Tongue (tissue), 2 donors: Measurements from ENCODE around the gene VSTM2L. TPM values are rescaled to one million over a fixed set of nuclear protein-coding genes. Genes with fewer than 3 reads are reported as not detected.
A peak's percentile ranks its signal among the peaks of the same experiment; 100 is the strongest.
"Not testable (repeated sequence)": the region's sequence is repeated elsewhere in the genome, so short reads cannot be mapped to it uniquely, and the experiment has no call there.

Source experiments
- DNase-seq: peaks from one replicate; pipeline ENCODE4 v3.0.0-alpha.2; 2015
- total RNA-seq: library from RNA; depleted of rRNA; stranded (reverse); fragments of >200 nt; gene quantifications from one replicate; pipeline ENCODE4 v1.2.3, GENCODE V29; 2014

Gene VSTM2L, protein sequence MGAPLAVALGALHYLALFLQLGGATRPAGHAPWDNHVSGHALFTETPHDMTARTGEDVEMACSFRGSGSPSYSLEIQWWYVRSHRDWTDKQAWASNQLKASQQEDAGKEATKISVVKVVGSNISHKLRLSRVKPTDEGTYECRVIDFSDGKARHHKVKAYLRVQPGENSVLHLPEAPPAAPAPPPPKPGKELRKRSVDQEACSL
- total RNA-seq, result 0.82 TPM

DNA sequence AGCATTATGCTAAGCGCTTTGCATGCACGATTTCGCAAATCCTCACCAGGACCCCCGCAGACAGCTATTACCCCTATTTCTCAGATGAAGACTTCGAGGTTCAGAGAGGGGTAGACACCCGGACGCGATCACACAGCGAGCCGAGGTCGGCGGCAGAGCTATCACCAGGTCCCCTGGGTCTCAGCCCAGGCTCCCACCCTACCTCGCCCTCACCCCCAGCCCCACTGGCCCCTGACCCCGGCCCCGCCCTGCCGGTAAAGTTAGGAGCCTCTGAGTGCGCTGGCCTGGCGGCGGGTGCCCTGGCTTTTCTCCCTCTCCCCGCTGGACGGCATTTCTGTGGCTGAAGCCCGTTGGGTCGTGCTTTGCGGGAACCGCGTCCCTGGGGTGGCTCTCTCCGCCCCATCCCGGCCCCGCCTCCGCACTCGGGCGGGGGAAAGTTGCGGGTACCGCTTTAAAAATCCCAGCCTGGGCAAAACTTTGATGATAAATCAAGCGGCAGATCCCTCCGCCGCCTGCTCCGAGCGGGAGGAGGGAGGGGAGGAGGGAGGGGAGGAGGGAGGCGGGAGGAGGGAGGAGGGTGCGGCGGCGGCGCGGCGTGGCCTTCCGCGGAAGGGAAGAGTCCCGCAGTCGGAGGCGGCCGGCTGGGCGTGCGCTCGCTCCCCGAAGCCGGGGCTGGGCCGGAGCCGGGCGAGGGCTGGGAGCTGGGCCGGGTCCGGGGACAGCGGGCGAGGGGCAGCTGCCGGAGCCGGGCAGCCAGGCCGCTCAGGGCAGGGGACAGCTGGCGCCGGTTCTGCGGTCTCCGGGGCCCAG lies at the start of gene VSTM2L:
TSS of gene VSTM2L (plus strand) at position 624 of the 810 bp plus-strand sequence. CDS start 224 bp downstream, outside the sequence.
- no peak for DNase-seq

DNA sequence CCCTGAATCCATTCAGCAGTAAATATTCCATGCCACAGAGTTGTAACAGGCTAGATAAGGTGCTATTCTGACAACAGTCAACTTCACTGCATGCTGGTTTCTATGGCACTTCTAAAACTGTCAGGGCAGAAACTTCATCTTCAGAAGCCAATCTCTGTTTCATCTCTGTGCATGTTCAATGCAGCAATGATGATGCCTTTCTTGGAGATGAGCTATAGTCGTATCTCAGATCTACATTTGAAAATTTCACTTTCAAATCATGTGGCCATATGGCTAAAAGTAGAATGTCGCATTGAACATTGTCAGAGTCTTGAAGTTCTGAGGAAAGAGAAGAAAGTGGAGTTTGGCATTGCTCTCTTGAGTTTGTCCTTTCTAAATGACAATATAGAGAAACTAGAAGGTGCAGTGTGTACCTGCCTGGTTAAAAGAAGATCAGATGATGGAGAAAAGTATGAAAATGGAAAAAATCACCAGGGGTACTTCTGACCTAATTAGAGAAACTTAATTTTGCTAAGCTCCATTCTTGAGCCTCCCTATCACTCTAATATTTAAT lies 49.0 kb upstream of the VSTM2L start:
- DNase-seq, result no peak

DNA sequence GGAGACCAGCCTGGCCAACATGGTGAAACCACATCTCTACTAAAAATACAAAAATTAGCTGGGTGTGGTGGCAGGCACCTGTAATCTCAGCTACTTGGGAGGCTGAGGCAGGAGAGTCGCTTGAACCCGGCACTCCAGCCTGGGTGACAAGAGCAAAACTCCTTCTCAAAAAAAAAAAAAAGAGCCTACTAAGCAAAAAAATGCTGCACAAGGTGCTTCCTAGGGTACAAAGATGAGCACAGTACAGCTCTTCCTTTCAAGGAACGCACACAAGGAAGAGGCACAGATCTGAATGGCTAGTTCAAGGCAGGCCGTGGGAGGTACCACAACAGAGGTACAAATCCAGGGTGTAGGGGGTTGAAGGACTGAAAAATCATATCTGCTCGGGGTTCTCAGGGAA lies 46.9 kb upstream of the VSTM2L start:
- not testable (repeated sequence) for DNase-seq

DNA sequence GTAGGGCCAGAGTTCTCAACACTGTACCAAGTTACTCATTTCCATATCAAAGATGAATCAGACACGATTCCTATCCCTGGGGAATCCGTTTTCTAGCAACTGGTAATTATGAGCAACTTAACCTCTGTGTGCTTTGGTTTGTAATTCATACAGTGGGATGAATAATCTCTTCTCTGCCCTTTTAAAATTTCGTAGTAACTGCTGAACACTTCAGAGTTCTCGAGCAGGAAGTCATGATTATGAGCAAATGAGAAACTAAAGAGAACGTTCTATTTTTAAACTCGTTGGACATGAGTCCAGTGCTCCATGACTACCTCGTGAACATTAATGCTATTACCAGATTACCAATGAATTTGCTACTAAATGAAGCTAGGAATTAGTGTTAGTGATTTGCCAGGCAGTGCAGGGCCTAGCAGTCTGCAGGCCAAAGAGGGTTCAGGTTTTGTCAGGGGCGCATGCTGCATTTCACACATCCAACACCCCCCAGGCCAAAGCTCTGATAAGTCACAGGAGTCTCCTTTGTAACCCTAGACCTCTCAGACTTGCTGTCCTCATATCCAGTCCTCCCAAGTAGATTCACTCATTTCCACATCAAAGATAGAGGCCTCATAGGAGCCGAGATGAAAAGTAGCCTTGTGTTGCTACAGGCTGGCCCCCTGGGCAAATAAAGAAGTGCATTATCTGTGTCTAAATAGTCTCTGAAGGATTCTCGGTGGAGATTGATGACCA lies 45.8 kb upstream of the VSTM2L start:
- DNase-seq, result no peak

DNA sequence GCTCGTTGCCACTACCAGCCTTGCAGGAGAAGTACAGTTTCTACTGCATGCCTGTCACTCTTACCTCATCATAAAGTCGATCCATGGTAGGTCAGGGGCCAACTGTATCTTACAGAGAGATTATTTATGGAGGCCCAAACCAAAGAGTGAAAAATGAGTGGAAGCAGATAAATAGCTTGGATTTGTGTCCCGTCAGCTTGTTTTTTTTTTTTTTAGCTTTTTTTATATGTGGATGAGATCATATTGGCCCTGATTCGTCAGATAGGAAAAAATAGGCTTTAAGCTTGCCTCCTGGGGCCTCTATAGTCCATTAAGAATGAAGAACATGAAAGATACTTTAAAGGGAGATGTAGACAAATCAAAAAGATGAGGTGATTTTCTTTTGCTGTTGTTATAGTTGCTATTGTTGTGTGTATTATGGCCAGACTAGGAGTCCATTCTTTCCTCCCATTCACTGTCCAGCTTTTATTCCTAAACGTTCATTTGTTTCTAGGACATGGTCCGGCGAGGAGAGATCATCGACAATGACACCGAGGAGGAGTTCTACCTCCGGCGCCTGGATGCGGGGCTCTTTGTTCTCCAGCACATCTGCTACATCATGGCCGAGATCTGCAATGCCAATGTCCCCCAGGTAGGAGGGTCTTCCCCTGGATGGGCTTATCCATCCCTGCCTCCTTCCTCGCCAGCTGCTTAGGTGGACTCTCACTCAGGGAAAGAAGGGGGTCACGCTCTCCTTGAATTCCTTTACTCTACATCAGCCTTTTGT lies 43.3 kb upstream of the VSTM2L start:
- DNase-seq, result no peak

DNA sequence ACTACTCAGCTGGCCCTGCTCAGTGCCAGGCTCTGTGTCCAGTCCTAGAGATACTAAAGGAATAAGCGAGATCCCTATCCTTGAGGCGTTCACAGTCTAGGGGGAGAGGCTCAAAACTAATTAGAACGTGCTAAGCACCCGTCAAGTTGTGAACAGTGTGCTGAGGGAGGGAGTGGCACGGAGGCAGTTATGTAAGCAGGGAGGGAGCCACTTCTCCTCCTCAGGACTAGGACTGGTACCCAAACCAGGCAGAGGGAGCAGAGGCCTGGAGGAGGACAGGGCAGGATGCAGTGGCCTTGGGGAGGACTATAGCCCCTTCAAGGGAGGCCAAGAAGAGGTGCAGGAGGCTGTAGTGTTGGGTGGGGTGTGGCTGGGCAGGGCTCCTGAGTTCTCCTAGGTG lies 39.6 kb upstream of the VSTM2L start:
- DNase-seq, result no peak

DNA sequence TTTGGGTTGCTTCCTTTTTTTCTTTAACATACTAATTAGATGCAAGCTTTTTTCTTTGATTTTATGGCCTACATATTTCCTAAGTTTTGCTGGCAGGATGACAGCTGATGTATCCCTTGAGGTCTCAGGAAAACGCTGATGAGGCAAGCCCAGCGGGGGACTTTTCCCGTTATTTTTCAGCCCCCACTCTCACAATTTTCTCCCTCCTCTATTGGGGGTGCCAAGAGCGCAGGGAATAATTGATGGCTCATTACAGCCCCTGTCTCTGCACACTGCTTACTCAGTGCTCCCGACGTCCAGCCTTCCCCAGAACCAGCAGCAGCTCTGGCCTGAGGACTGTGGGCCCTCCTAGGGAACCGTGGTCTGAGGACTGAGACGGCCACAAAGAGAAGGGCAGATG lies 38.6 kb upstream of the VSTM2L start:
- DNase-seq, result no peak

DNA sequence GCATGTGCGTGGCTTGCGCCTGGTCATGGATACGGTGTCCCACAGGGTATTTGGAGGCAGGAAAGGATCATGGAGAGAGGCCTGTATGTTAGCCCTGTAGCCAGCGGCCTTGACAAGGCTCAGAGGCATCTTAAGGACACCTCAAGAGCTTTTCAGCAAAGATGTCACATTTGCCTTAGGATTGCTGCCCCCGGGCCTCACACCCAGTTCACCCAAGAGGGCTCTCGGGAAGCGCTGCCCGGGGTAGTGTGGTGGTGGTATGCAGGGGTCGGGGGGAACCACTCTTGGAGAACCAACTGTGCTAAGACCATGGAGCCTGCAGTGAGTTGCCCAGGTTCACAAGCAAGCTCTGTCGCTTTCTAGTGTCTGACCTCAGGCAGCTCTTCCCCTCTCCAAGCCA lies 36.9 kb upstream of the VSTM2L start:
- DNase-seq, result no peak

DNA sequence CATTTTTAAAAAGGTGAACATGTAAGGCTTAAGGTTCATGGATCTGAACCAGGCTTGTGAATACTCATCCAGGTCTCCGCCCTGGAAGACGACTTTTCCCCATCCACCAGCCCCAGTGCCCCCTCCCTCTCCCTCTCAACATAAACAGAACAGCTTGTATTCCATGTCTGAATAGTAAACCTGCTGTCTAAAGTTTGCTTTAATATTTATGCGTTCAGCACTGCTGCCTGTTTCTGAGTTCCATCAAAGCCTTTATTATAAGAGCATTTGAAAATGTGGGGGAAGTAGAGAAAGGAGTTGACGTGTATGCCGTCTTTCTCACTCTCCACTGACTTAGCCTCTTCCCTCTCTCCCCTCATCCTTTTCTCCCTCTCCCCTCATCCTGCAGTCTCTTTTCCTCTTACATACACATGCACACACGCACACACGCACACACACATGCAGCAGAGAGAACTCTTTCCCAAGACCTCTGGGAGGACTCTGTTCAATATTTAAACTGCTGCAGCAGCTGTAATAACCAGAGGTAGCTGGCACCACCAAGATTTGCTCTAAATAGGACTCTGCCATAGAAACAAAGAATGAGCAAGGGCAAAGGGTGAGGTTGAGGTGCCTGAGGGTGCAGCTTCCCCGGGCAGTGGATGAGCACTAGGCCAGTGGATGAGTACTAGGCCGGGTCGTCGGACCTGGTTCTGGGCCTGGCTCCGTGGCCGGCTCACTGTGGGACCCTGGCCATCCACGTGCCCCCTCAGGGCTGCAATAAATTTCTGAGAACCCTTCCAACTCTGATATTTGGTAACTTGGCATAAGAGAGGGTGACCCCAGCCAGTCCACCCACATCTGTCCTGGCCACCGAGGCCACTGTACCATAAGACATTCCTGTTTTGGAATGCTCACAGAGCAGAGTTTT lies 35.4 kb upstream of the VSTM2L start:
- peak; percentile 11 for DNase-seq

DNA sequence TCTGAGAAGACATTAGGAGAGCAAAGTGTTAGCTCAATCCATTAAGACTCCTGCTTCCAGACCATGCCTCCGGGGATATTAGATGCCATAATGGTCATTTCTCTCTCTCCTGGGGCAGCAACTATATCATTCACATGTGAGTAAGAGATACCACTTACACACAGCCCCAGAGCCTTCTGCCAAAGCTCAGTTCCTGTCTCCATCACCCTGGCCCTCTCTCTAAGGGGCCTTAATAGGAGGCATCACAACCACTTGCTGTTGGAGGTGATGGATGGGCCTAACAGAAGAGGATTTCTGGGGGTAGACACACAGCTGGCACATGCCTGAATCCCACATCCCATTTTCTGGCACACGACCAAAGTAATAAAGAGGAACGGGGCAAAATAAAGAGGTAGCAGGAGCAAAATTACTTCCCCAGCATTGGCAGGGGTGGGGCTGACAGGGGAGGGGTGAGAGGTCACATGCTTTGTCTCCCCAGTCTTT lies 34.0 kb upstream of the VSTM2L start:
- DNase-seq, result no peak

DNA sequence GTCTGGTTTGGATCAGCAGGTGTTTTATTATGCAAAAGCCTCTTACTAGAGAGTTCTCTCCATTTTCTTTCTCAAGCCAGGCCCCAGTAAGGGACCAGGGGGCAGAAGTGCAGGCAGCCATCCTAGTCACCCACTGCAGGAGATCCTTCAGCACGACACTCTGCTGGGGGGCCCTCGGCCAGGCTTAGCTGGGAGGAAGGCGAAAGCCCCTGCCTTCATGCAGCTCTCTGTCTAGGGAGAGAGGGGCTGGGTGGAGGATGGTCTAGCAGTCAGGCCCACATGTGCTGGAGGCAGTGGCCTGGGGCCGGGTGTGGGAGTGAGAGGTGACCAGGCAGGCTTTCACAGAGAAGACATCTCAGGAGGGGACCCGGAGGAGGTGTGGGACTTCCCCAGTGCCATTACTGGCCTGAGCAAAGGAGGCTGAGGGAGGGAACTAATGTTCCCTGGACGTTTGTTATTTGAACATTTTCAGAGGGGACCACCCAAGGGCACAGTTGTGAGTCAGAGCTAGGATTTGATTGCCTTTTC lies 33.5 kb upstream of the VSTM2L start:
- DNase-seq, result no peak

DNA sequence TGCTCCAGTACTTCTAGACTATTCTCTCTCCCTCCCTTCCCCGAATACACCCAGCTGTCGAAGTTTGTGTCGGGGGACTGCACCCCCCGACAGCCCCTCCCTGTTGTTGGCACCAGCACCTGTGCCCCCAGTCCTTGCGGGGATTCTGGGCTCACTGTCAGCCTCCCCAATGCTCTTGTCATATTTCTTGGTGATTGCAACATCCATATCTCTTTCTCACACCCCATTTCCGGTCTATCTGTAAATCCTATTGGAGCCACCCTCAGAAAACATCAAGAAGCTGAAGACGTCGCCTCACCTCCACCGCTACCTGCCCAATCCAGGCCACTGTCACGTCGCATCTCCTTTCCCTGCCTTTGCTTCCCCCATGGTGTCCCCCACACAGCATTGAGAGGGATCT lies 32.6 kb upstream of the VSTM2L start:
- no peak for DNase-seq

DNA sequence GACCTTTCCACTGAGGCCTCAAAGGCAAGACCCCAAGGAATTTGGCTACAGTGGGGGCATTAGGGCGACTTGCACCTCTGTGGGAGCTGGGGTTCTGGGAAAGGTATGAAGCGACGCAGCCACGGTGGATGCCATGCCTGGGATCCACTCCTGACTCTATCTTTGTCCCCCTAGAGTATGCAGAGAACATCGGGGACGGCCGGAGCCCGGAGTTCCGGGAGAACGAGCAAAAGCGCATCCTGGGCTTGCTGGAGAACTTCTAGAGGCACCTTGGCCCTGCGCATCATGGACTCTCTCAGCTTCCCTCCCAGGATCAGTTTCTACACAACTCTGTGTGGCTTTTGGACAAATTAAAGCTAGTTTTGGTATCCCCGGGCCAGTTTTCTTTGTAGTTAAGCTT lies 31.2 kb upstream of the VSTM2L start:
- no peak for DNase-seq

DNA sequence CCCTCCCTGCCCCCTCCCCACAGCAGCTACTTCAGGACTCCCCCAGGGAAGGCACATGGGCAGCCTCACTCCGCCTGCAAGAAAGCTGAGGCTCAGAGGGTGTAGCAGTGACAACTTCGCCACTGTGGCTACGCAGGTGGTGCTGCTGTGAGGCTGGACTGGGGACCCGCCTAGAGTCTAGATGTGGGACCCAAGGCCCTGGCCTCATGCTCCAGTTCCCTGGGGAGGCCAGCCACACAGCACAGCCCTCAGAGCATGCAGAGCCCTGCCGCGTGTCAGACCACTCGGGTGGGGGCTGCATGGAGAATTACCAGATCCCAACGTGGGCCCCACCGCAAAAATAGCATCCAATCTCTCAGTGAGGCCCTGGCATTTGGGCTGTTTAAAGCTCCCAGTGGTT lies 30.8 kb upstream of the VSTM2L start:
- no peak for DNase-seq

DNA sequence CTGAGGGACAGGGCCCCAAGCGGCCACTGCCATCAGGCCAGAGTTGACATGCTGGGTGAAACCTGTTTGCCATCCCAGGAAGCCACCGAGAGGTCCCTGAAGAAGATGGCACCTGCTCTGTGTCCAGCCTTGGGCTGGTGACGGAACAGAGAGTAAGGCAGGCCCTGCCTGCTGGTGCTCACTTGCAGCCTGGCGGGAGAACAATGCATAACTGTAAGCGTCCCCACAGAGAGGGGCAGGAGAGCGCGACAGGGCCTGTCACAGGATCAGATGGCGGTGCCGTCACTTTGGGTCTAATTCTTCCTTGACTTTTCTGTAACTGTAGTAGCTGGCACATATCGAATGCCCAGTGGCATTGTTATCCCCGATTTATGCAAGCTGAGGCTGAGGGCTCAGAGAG lies 29.0 kb upstream of the VSTM2L start:
- no peak for DNase-seq

DNA sequence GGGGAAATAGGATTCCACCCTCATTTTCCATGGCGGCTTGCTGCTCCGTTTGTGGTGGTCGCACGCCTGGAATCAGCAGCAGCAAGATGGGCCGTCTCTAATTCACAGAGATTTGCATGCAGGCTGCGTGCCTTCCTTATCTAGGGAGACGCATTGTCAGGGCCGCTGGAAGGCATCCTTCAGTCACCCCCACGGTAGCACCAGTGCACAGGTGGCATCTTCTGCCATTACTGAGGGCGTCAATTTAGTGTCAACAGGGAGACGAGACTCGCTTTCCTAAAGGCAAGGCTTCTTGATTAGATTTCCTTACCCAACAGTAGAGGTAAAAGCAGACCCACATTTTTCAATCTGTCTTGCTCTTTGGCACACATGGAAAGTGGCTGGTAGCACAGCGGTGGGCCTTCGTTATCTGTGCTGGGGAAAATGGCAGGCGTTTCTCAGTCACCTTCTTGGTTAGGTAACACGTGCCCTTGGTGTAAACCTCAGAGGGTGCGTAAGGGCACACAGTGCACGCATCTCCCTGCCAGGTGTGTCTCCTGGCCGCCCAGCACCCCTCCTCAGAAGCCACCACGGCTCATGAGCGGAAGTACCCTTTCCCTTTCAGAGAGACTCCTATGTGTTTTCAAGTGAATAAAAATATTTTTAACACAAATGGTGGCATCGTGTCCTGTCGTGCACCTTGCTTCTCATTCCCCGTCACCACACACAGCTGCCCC lies 27.3 kb upstream of the VSTM2L start:
- no peak for DNase-seq

DNA sequence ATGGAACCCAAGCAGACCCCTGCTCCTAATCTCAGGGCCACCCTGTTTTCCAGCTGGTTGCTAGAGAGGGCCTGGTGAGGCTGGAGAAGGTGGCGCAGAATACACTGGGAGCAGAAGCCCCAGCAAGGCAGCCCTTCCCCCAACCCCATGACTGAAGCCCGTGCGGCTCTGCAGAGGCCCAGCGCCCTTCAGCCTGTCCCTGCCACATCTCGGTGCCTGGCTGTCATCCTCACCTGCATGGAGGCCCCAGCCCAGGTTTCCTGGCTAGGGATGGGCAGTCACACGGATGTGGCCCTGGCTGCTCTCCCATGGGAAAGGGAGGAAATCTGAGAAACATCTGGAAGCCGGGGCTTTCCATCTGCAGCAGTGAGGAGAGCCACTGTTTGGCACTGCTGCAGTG lies 26.1 kb upstream of the VSTM2L start:
- no peak for DNase-seq

DNA sequence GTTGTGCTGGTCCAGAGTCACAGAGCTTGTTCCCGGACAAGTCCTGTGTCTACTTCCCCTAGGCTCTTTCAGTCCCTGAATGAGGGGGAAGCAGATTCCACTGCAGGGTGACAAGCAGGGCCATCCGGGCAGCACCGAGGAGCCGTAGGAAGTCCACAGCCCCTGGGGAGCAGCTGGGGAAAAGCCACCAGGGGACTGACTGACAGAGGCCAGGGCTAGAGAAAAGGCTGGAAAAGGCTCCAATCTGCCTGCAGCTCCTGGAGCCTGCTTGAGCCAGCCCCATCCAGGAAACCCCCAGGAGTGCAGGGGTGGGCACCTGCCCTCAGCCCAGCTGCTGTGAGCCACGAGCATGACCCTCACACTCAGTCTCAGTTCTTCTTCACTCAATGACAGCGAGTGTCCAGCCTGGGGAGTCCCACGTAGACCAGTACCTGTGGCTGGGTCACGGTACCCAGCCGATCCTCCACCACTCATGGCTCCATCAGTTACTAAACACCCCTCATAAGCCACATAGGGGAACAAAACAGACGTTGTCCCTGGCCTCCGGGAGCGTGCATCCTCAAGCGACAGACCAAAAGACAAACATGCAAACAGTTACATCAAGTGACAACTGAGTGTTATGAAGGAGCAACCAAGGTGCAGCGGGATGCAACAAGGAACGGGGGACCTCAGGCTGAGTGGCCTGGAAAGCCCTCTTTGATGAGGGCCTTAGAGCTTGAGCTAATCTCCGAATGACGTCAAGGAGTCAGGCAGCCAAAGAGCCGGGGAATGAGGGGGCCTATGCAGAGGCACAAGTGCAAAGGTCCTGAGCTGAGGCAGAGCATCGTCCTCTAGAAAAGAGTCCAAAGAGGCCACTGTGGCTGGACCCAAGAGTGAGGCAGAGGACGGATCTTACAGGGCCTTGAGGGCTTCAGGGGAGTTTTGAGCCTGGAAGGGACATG lies 24.8 kb upstream of the VSTM2L start:
- DNase-seq, result no peak
